Fibroblast of the aortic adventitia (primary cell): Measurements from ENCODE around the gene SLC6A6. TPM values are rescaled to one million over a fixed set of nuclear protein-coding genes. Genes with fewer than 3 reads are reported as not detected.

Source experiments
- DNase-seq: peaks from one replicate; pipeline ENCODE4 v3.0.0-alpha.2; 2010; ENCODE audit warnings: low read depth
- H3K4me3 ChIP-seq: 2 replicates; pipeline ENCODE4 v1.5.1; 2011; ENCODE audit warnings: low read depth, mild to moderate bottlenecking, control low read depth, low read length, moderate library complexity
- total RNA-seq: library from RNA; depleted of rRNA; stranded (reverse); fragments of >200 nt; gene quantifications from 2 replicates; pipeline ENCODE4 v1.2.3, GENCODE V29; 2012; ENCODE audit warnings: low replicate concordance
- TF ChIP-seq, protein P1 (sequence below): IDR thresholded peaks from 2 replicates; pipeline ENCODE4 v1.5.1; 2011; ENCODE audit warnings: mild to moderate bottlenecking, low read length, control low read depth, inconsistent platforms; ENCODE audit not compliant: insufficient read depth

SLC6A6 gene
- total RNA-seq, 1 donor, result 31.4 TPM

DNA sequence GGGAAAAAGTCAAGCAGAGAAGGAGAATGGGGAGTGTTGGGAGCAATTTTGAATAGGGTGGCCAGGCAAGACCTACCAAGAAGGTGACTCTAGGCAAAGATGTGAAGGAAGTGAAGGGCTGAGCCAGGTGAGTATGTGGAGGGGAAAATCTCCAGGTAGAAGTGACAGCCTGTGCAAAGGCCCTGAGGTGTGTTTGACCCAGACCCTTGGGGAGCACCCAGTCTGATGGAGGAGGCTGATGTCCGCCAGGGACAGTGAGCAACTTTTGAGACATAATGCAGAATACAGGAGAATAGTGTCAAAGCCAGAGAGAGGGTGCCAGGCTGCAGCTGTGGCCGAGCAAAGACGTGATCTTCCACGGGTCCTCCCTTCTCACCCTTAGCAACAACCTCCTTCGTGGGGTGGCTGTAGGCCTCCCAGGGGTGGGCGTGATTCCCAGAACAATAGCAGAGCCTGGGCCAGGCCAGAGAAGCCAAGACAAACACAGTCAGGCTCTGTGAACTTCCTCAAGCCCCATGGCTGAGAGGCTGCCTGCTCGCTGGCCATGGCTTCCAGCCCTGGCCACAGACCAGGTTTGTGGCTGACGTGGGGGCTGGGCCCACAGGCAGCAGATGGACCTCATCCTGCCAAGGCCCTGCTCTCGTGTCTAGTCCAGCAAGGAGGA, 58.1 kb downstream of the SLC6A6 start:
- DNase-seq, result peak; percentile 99
- TF ChIP-seq, protein P1, sequence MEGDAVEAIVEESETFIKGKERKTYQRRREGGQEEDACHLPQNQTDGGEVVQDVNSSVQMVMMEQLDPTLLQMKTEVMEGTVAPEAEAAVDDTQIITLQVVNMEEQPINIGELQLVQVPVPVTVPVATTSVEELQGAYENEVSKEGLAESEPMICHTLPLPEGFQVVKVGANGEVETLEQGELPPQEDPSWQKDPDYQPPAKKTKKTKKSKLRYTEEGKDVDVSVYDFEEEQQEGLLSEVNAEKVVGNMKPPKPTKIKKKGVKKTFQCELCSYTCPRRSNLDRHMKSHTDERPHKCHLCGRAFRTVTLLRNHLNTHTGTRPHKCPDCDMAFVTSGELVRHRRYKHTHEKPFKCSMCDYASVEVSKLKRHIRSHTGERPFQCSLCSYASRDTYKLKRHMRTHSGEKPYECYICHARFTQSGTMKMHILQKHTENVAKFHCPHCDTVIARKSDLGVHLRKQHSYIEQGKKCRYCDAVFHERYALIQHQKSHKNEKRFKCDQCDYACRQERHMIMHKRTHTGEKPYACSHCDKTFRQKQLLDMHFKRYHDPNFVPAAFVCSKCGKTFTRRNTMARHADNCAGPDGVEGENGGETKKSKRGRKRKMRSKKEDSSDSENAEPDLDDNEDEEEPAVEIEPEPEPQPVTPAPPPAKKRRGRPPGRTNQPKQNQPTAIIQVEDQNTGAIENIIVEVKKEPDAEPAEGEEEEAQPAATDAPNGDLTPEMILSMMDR, result no peak
- H3K4me3 ChIP-seq, result no peak overlapping the region

DNA sequence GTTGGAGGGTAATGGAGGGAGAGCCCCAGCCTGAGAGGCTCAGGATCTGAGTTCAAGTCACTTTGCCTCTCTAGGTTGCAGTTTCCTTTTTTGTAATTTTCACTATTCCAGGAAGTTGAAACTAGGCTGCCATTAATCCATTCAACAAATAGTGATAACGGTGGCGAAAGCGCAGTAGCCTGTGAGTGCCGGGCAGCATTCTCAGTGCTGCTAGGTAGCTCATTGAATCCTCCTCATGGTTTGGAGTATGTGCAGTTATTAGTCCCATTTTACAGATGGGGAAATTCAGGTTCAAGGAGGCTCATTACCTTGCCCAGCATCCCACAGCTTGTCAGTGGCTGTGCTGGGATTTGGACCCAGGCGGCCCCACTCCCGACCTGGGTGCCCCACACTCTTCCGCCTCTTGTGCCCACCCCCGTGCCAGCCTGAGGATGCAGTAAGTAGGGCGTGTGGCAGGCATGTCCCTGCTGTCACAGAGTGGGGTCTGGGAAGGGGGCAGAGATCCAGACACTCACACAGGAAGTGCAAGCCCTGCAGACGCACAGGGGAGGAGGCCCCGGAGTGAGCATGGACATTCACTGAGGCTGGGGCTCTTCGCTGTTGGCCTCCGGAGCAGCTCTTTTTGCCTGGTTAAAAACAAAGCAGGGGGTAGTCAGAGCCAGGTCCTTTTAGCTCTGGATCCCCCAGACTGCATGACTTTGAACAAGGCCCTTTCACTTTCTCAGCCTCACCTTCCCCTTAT, 58.8 kb downstream of the SLC6A6 start:
- DNase-seq, result no peak
- H3K4me3 ChIP-seq, result no peak overlapping the region
- TF ChIP-seq, protein P1, result no peak

DNA sequence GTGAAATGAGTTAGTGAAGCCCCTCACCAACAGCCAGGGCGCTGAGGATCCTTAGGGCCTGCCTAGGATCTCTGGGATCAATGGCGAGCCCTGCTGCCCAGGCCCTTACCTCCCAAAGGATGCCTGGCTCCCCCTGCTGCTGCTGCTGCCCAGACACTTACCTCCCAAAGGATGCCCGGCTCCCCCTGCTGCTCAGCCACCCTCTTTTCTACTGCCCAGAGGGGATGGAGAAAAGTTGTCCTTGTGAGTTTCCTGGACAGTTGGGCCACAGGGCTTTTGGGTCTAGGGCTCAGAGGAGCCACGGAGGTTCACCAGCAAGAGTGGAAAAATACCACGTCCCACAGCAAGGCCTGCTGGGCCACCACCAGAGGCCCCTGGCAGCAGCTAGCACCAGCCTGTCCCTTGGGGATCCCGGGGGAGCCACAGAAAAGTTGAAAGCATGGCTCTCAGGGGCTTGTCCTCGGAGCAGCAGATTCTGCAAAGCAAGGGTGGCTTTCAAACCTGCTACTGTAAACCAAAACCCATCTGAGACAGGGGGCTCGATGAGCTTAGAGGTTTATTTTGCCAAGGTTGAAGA, 59.4 kb downstream of the SLC6A6 start:
- DNase-seq, result peak; percentile 77
- H3K4me3 ChIP-seq, result no peak overlapping the region
- TF ChIP-seq, protein P1, result peak; percentile 88

DNA sequence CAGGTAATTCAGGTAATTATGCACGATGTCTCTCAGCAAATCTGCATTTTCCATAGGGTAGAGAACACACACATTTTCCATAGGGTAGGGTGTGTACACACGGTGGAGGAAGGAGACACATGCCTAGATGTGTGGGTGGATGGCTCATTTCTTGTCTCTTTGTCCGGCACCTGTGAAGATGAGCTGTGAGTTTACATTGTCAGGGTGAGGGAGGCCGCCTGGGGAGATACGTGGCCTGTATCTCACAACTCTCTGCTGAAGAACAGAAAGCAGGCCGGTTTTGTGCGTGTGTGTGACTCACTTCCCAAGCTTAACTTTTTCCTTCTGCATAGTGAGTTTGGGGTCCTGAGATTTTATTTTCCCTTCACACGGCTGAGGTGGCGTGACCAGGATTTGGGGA, 60.3 kb downstream of the SLC6A6 start:
- DNase-seq, result no peak
- no peak overlapping the region for H3K4me3 ChIP-seq
- TF ChIP-seq, protein P1, result no peak

DNA sequence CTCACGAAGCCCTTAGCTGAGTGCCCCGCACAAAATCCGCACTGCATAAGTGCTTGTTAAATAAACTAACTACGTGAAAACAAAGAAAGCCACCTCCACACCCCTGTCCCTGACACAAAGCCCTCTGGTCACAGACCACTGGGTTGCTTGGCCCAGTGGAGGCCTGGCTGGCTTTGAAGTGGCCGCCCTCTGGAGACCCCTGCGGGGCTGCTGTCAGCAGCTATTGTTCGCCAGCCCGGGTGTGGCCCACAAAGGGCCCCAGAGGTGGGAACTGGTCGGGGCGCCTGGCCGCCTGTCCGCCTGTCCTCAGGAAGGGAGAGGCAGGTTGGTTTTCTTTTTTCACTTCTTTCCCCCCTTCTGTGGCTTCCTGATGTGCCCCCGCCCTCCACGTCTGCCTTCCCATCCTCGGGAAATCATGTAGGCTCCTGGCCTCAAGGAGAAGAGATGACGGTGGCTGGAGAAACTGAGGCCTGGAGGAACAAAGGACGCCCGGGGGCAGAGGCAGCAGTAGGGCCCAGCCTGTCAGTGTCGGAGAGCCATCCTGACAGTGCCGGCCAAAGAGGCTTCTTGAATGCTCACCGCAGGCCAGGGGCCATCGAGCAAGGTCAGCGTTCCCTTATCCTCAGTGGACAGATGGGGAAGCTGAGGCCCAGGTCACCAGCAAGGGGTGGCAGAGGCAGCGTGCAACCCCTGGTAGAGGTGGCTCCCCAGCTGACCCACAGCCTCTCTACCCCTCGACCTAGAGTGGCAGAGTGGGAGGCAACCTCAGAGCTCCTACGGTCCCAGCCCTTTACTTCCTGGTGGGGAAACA, 61.1 kb downstream of the SLC6A6 start:
- DNase-seq, result no peak
- TF ChIP-seq, protein P1, result no peak
- no peak overlapping the region for H3K4me3 ChIP-seq

DNA sequence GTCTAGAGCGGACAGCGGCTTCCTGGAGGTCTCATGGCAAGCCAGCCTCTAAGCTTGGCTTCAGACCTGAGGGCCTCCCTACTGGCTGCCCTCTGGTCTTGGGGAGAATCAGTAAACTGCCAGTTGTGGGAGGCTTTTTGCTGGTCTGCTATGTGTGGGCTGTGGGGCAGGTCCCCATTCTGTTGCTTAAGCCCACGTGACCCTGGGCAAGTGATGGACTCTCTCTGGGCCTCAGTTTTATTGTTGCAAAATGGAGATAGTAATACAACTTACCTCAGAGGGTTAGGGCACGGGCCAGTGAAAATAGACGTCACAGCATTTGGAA, 61.7 kb downstream of the SLC6A6 start:
- TF ChIP-seq, protein P1, result no peak
- no peak for DNase-seq
- no peak overlapping the region for H3K4me3 ChIP-seq
